Thyroid gland (tissue), 4 donors: ENCODE results near the gene TMX4. TPM values are rescaled to one million over a fixed set of nuclear protein-coding genes. Genes with fewer than 3 reads are reported as not detected.

ENCODE experiments used
- DNase-seq, 2 donors: peaks; one replicate each; pipeline ENCODE4 v3.0.0-alpha.2; 2019
- H3K27ac ChIP-seq, 3 donors: fragments of 200-600 bp; sonication (generic); 1 replicate in 2 of 3; 2 replicates in 1 of 3; pipeline ENCODE4 v1.5.1; 2016 to 2019; ENCODE audit warnings: mild to moderate bottlenecking in 1 of 3, moderate library complexity in 1 of 3
- H3K27me3 ChIP-seq: fragments of 200-600 bp; sonication (generic); one replicate; pipeline ENCODE4 v1.5.1; 2019
- H3K36me3 ChIP-seq, 2 donors: fragments of 200-600 bp; sonication (generic); one replicate each; pipeline ENCODE4 v1.5.1; 2016 to 2019
- H3K4me1 ChIP-seq, 2 donors: fragments of 200-600 bp; sonication (generic); one replicate each; pipeline ENCODE4 v1.5.1; 2017 to 2019
- H3K4me3 ChIP-seq, 3 donors: fragments of 200-600 bp; sonication (generic); replicated peaks in 1 of 3; 1 replicate in 2 of 3; 2 replicates in 1 of 3; pipeline ENCODE4 v1.5.1; 2016; ENCODE audit warnings: mild to moderate bottlenecking in 1 of 3
- H3K9me3 ChIP-seq: fragments of 200-600 bp; sonication (generic); one replicate; pipeline ENCODE4 v1.5.1; 2017
- CTCF ChIP-seq, 6 experiments: fragments of 200-600 bp in 3 of 6; fragments of 450-650 bp in 3 of 6; sonication (generic) in 3 of 6; IDR thresholded peaks; one replicate each; pipeline ENCODE4 v1.5.1; 2016 to 2019; ENCODE audit warnings: antibody characterized with exemption in 6 of 6, mild to moderate bottlenecking in 2 of 6, inconsistent platforms in 1 of 6, moderate library complexity in 1 of 6
- POLR2A ChIP-seq, 2 donors: fragments of 450-650 bp; IDR thresholded peaks; one replicate each; pipeline ENCODE4 v1.6.1; 2017; ENCODE audit warnings: antibody characterized with exemption in 2 of 2, mild to moderate bottlenecking in 2 of 2, moderate library complexity in 1 of 2
- WGBS, 2 donors: methylation state at CpG; one replicate each; pipeline ENCODE4 v1.1.5; 2017; 5-methylcytosine and 5-hydroxymethylcytosine counted together
- intact Hi-C: fragments of 100-400 bp; cut with DNase I; formaldehyde crosslinking; loops from one replicate; pipeline ENCODE4 v1.15.1; 2023
- total RNA-seq, 4 donors: library from RNA; depleted of rRNA; stranded (reverse); fragments of >200 nt; gene quantifications; one replicate each; pipeline ENCODE4 v1.2.3, GENCODE V29; 2016

The TMX4 gene
- total RNA-seq, 4 donors from 2014 or later, result 49.0 to 63.8 (median 57.9) TPM

DNA sequence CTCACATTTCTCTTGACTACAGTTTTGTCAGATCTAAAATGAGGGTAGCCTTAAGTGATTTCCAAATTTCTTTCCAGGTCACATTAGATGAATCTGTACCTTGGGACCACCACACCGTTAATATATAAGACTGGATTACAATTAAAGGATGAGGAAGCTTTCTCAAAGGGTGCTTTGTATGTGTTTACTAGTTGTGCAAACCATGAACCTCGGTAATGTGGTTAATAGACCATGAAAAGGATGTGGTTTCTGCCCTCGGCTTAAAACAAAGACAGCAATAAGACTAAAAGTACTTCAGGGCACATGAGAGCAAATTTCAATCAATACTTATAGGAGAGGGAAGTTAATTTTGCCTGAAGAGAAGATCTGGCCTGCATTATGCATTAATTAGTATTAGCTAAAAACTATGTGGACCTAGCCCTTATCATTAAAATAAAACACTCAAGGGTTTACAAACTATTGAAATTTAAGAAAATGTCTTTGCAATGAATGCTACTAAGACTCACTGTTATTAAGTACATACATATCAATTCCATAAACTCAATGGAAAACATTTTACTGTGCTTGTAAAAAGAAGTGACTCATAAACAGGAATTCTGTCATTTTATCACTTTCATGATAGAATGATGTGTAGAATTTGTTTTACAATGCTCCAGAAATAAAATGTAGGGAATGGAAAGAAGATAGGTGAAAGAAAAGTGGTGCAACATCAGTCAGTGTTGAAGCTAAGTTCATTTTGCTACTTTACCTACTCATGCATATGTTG, 936 bp upstream of the TMX4 start:
- no peaks in the 10 kb centered on the region for H3K9me3 ChIP-seq
- intact Hi-C loops, result no loop called here
- H3K27me3 ChIP-seq, result no peaks in the 10 kb centered on the region
- peaks cover 4 to 12% of the 10 kb centered on the region in 2 donors for H3K4me1 ChIP-seq
- no peak overlapping the region for H3K4me3 ChIP-seq
- 46 to 49% methylated on average over 3 of the region's 3 CpGs for WGBS, 2 donors
- H3K36me3 ChIP-seq, result no peaks in the 10 kb centered on the region
- TF ChIP-seq CTCF (IDR thresholded peaks at IDR 0.05) (no peak), POLR2A (IDR thresholded peaks at IDR 0.05) (no peak)
- no peak for DNase-seq
- H3K27ac ChIP-seq, result peak overlapping the region in 1 of 3 donors; percentile 97

DNA sequence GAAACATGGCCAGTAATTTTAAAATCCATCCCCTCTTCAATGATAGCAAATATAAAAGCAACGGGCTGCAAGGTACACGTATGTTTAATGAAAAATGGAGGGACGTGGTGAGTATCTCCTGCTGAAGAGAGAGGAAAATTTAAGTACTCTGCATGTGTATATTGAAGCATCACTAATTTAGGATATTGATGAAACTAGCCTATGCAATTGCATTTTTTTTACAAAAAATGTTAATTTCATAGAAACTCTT, 362 bp upstream of the TMX4 start:
- no peaks in the 10 kb centered on the region for H3K36me3 ChIP-seq
- no peak for DNase-seq
- WGBS, 2 donors, result 2 to 5% methylated on average over 3 of the region's 3 CpGs
- peak overlapping the region in 2 of 3 donors; percentile 6 to 87 for H3K4me3 ChIP-seq
- intact Hi-C loops, result no loop called here
- TF ChIP-seq CTCF (IDR thresholded peaks at IDR 0.05) (no peak), POLR2A (IDR thresholded peaks at IDR 0.05) (no peak)
- no peaks in the 10 kb centered on the region for H3K27me3 ChIP-seq
- peak overlapping the region; percentile 92 to 97 (median 97) for H3K27ac ChIP-seq
- no peaks in the 10 kb centered on the region for H3K9me3 ChIP-seq
- H3K4me1 ChIP-seq, result peaks cover 4 to 12% of the 10 kb centered on the region in 2 donors

DNA sequence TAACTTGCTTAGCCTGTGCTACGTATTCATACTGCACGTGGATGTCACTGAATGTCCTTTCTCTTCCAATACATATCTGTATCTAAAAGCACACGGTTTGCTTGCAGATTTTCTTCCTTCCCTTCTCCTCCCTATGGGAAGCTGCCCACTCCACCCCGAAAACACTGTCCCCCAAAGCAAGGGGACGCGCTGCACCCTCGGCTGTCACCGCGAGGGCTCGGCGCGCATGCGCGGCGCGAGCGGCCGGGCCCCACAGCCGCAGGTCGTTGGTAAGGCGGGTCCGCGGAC, 659 bp downstream of the TMX4 start:
- Histone ChIP-seq H3K36me3 (no peaks in the 10 kb centered on the region), H3K27ac (peak overlapping the region; percentile 92 to 97 (median 97)), H3K4me1 (peaks cover 4 to 12% of the 10 kb centered on the region in 2 donors), H3K4me3 (peak overlapping the region; percentile 6 to 87 (median 72)), H3K27me3 (no peaks in the 10 kb centered on the region), H3K9me3 (no peaks in the 10 kb centered on the region)
- peak in 3 of 6 experiments; percentile 19 to 45 (median 41) for TF ChIP-seq CTCF (IDR thresholded peaks at IDR 0.05)
- no peak for TF ChIP-seq POLR2A (IDR thresholded peaks at IDR 0.05)
- intact Hi-C loops, result no loop called here
- WGBS, 2 donors, result 0 to 1% methylated on average over 18 to 20 of the region's 23 CpGs
- peak in 1 of 2 donors; percentile 77 for DNase-seq

DNA sequence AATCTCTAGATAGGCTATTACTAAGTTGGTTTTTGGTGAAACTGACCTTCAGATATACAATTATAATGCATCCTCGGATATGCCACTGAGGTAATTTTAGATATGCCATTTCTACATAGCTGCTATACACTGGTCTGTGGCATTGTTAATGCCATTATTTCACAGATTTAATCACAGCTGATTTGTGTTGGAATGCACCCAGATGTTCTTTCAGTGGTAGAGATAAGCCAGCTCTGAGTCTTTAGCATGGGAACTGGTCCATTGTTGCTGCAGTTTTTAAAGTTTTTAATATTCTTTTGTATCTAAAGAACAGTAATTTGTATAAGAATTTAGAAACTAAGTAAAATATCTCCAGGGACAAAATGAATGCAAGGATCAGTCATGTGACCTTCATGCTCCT, 6.8 kb downstream of the TMX4 start:
- H3K9me3 ChIP-seq, result no peaks in the 10 kb centered on the region
- 90 to 97% methylated on average over 1 of the region's 1 CpG for WGBS, 2 donors
- H3K27ac ChIP-seq, result no peak overlapping the region
- TF ChIP-seq POLR2A (IDR thresholded peaks at IDR 0.05), result no peak
- intact Hi-C loops, result no loop called here
- H3K36me3 ChIP-seq, result peaks cover 0 to 4% of the 10 kb centered on the region in 2 donors
- DNase-seq, result no peak
- no peaks in the 10 kb centered on the region for H3K27me3 ChIP-seq
- H3K4me3 ChIP-seq, result no peak overlapping the region
- peaks cover 0 to 8% of the 10 kb centered on the region in 2 donors for H3K4me1 ChIP-seq

GRCh38 chr20:8008733-8009132, 10.8 kb downstream of the TMX4 start:
- H3K9me3 ChIP-seq, result no peaks in the 10 kb centered on the region
- peaks cover 0 to 4% of the 10 kb centered on the region in 2 donors for H3K36me3 ChIP-seq
- no peak overlapping the region for H3K4me3 ChIP-seq
- H3K27me3 ChIP-seq, result no peaks in the 10 kb centered on the region
- no peak overlapping the region for H3K27ac ChIP-seq
- intact Hi-C loops, result no loop called here
- TF ChIP-seq CTCF (IDR thresholded peaks at IDR 0.05) (no peak), POLR2A (IDR thresholded peaks at IDR 0.05) (no peak)
- WGBS, 2 donors, result 93 to 94% methylated on average over 2 of the region's 2 CpGs
- H3K4me1 ChIP-seq, result peaks cover 0 to 3% of the 10 kb centered on the region in 2 donors
- DNase-seq, result no peak
